Stimulated activated CD8-positive, alpha-beta memory T cell treated with anti-CD3 and anti-CD28 coated beads, Interleukin-4, amount 100 ng/mL, for 4 hours (primary cell): Measurements from ENCODE around the gene KANSL3.
"Not testable (repeated sequence)": the region's sequence is repeated elsewhere in the genome, so short reads cannot be mapped to it uniquely, and the experiment has no call there.

ENCODE experiments used
- DNase-seq, 2 donors: peaks; one replicate each; pipeline ENCODE4 v3.0.0-alpha.2; 2020; ENCODE audit warnings: low read depth in 2 of 2, low spot score in 1 of 2

Gene KANSL3

GRCh38 chr2:96564026-96564425, 74.1 kb downstream of the KANSL3 start:
- no peak for DNase-seq

GRCh38 chr2:96558485-96558884, 79.6 kb downstream of the KANSL3 start:
- no peak for DNase-seq

- DNase-seq: no peak
Observed at GRCh38 chr2:96558061-96558460, 80.1 kb downstream of the KANSL3 start.

DNA sequence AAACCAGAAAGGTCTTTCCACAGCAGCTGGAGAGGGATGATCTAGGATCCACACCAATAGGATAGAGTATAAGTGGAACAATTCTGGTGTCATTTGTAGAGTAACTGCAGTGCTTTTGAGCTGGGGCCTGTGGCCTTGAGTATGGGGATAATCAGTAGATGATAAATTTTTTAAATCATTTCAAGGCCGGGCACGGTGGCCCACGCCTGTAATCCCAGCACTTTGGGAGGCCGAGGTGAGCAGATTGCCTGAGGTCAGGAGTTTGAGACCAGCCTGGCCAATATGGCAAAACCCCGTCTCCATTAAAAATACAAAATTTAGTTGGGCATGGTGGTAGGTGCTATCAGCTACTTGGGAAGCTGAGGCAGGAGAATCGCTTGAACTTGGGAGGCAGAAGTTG, 80.7 kb downstream of the KANSL3 start:
- DNase-seq: not testable (repeated sequence)

- peak in 1 of 2 donors; percentile 32 for DNase-seq
Observed at GRCh38 chr2:96556441-96557330, 81.4 kb downstream of the KANSL3 start.

DNA sequence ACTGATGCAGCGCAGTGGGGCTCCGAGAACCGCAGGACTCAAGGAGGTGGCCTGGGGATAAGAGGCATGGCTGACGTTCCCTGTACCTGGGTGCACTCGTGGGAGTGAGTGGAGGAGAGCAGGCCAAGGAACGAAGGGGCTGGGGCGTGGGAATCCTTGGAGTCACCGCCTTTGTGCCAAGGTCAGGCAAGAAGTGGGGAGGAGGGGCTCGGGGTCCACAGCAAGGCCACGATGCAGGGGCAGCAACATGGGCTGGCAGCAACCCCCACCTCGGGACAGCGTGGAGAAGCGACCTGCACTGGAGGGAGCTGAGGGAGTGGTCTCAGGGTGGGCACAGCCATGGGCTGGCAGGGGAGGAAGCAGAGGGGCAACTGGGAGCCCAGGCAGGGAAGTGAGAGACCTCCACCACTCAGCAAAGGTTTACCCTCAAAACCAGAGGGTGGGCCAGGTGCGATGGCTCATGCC, 82.9 kb downstream of the KANSL3 start:
- no peak for DNase-seq

DNA sequence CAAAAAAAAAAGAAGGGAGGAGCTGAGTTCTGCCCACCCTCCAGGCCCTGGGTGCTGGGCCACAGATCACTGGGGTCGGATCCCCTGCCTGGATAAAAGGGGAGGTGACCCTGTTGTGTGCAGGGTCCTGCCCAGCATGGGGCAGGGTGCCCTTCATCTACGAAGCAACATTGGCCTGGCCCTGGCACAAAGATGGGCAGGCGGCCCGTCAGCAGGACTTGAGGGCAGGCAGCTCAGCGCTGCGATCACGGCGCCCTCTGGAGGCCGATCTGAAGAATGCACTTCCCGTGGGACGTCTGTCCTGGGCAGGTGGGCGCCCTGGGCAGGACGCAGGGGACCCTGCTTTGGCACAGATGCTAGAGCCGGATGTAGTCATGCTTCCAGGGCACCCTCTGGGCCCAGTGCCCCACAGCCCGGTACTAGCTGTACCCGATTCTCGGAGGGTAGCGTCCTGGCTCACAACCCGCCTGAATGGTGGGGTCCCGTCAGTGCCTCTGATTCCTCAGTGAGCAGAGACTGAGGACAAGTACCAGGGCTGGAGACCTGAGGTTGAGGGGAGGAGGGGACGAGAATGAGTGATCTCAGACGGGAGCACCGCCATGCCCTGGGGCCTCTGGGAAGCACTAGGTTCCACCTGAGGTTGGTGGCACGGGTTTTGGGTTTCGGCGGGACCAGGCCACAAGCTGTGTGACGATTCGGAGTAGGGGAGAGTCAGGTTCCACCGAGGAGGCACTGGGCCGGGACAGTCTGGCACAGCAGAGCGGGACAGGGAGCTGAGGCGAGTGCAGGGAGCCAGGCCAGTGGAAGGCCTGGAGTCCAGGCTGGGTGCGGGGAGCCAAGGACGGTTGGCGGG, 83.6 kb downstream of the KANSL3 start:
- DNase-seq: peak in 1 of 2 donors; percentile 23

DNA sequence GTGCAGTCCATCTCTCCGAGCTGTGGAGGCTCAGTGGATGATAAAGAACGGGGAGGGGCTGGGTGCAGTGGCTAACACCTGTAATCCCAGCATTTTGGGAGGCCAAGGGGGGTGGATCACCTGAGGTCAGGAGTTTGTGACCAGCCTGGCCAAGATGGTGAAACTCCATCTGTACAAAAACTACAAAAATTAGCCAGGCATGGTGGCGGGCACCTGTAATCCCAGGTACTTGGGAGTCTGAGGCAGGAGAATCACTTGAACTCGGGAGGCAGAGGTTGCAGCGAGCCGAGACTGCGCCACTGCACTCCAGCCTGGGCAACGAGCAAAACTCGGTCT, 84.2 kb downstream of the KANSL3 start:
- DNase-seq: not testable (repeated sequence)

GRCh38 chr2:96553176-96553956, 84.7 kb downstream of the KANSL3 start:
- DNase-seq: no peak

DNA sequence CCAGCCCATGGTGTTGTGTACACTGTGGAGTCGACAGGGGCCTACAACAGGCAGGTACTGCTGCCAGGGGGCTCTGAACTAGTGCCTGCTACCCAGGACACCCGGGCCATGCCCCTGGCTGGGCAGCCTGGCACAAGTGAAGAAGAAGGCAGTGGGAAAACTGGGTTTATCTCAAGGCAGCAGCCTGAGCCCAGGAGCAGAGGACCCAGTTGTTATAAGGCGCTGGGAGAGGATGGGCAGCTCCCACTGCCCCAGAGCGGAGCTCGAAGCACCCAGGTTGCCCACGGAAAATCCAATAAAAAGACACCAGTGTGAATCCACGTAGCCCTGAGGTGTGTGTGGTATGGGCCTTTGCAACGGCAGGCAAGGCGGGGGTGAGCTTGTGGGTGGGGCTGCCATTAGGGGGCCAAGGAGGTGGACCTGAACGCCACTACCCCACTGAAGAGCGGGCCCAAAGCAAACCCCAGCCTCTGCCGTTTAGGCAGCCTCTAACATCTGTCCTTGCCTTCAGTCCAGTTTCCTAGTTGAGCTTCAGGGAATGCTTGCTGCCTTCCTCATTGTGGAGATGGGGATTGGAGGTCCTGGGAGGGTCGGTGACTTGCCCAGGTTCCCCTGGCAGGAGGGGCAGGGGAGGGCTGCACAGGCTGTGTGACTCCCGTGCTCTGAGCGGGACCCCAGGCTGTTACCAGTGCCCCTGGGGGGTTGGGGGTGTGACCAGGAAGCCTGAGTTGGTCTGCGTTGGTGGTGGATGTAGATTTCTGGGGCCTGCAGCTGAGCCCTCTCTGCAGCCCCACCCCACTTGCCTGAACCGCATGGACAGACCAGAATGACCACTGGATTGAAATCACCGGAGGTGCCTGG, 85.6 kb downstream of the KANSL3 start:
- DNase-seq: no peak

DNA sequence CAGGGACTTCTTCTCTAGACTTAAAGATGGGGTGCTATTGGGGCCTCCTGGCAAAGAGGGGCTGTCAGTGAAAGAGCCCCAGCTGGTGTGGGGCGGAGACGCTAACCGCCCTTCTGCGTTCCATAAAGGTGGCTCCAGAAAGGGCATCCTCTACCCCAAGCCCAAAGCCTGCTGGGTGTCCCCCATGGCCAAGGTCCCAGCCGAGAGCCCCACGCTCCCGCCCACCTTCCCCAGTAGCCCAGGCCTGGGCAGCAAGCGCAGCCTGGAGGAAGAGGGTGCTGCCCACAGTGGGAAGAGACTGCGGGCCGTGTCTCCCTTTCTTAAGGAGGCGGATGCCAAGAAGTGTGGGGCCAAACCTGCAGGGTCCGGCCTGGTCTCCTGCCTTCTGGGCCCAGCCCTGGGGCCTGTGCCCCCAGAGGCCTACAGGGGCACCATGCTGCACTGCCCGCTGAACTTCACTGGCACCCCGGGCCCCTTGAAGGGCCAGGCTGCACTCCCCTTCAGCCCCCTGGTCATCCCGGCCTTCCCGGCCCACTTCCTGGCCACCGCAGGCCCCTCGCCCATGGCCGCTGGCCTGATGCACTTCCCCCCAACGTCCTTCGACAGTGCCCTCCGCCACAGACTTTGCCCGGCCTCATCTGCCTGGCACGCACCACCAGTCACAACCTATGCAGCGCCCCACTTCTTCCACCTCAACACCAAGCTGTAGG, 86.4 kb downstream of the KANSL3 start:
- DNase-seq: no peak

- no peak for DNase-seq
Observed at GRCh38 chr2:96550787-96551604, 87.1 kb downstream of the KANSL3 start.

GRCh38 chr2:96549967-96550786, 87.9 kb downstream of the KANSL3 start:
- no peak for DNase-seq

GRCh38 chr2:96549466-96549785, 88.7 kb downstream of the KANSL3 start:
- no peak for DNase-seq

DNA sequence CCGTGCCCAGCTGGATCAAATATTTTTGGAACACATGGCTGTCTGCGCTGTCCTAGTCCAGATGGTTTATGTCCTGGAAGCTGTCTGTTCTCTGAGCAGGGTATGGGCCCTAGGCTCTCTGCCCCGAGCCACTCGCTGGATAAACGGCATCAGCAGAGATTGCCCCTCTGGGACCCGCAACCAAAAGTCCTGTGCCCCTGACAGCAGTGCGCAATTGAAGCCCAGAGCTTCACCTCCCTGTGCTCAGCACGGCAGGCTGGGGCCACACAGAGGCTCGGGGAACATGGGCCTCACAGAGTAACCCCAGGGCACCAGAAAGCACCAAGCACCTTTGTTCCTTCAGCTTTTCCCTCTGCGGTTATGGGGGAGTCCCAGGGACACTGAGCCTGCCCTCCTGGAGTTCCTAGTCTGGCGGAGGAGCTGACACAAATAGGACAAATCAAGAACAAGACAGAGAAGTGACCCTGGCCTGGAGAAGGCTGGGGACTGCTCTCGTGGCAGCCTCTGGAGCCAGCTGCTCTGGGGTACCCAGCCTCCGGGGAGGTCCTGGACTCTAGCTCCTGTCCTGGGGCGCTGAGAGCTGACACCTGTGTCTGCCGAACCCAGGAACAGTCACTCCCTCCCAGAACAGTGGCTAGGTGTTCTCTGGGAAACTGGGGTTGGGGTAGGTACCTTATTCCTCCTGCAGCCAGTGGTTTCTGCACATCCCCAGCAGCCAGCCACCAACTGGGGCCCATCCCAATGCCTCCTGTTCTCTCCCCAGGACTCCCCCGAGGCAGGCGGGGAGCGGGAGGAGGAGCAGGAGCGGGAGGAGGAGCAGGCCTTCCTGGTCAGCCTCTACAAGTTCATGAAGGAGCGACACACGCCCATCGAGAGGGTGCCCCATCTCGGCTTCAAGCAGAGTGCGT, 89.3 kb downstream of the KANSL3 start:
- no peak for DNase-seq

DNA sequence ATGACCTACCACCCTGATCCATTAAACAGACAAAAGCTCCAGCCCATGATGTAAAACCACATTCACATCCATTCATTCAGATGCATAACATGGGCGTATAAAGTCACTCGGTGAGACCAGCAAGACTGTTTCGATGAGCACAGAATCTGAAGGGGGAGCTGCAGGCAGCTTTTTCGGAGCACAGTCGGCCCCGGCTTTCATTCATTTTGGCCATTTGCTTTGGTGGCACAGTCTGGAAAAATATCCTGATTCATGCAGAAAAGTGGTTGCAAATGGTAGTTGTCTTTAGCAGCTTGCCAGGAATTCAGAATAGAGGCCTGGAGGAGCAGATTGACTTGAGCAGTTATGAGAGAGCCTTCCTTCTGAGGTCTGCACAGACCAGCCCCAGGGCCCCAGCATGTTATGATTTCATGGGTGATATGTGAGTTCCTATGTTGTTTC, 90.4 kb downstream of the KANSL3 start:
- no peak for DNase-seq

- no peak for DNase-seq
Observed at GRCh38 chr2:96547203-96547641, 90.9 kb downstream of the KANSL3 start.
